ENCODE data around the gene SLC16A10. TPM values are rescaled to one million over a fixed set of nuclear protein-coding genes. Genes with fewer than 3 reads are reported as not detected.

SLC16A10 gene
- total and polyA plus RNA-seq, 2 of the 8 experiments (the other 6 are each of a cell fraction or from before 2014, with no cell fraction given), result 18.6 to 23.2 TPM

DNA sequence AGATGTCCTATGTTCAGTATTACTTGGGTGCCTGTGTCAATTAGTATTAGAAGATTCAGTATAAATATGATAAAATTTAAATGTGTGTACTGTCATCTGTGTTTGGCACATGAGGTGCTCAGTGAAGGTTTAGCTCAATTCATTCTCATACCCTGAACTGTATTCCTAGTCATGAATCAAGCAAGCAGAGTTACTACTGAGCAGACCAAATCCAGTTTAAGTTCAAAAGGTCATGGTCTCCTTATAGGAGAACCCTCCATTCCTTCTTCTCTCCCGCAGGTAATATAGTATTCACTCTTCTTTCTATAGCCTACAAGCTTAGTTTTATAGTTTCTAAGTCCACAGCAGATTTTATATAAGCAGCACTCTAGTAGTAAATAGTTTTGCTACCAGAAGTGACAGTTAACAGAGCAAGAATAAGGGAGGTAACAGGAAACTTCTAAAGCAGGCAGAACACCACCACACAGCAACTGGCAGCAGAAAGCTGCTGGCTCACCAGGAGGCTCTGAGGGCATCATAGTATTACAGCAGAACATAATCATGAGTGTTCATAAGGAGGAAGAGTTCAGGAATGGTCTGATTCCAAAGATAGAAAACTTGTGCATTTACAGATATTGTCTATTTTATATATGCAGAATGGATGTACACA is 133.2 kb downstream of the SLC16A10 start (continued):
- TF ChIP-seq, protein P1, sequence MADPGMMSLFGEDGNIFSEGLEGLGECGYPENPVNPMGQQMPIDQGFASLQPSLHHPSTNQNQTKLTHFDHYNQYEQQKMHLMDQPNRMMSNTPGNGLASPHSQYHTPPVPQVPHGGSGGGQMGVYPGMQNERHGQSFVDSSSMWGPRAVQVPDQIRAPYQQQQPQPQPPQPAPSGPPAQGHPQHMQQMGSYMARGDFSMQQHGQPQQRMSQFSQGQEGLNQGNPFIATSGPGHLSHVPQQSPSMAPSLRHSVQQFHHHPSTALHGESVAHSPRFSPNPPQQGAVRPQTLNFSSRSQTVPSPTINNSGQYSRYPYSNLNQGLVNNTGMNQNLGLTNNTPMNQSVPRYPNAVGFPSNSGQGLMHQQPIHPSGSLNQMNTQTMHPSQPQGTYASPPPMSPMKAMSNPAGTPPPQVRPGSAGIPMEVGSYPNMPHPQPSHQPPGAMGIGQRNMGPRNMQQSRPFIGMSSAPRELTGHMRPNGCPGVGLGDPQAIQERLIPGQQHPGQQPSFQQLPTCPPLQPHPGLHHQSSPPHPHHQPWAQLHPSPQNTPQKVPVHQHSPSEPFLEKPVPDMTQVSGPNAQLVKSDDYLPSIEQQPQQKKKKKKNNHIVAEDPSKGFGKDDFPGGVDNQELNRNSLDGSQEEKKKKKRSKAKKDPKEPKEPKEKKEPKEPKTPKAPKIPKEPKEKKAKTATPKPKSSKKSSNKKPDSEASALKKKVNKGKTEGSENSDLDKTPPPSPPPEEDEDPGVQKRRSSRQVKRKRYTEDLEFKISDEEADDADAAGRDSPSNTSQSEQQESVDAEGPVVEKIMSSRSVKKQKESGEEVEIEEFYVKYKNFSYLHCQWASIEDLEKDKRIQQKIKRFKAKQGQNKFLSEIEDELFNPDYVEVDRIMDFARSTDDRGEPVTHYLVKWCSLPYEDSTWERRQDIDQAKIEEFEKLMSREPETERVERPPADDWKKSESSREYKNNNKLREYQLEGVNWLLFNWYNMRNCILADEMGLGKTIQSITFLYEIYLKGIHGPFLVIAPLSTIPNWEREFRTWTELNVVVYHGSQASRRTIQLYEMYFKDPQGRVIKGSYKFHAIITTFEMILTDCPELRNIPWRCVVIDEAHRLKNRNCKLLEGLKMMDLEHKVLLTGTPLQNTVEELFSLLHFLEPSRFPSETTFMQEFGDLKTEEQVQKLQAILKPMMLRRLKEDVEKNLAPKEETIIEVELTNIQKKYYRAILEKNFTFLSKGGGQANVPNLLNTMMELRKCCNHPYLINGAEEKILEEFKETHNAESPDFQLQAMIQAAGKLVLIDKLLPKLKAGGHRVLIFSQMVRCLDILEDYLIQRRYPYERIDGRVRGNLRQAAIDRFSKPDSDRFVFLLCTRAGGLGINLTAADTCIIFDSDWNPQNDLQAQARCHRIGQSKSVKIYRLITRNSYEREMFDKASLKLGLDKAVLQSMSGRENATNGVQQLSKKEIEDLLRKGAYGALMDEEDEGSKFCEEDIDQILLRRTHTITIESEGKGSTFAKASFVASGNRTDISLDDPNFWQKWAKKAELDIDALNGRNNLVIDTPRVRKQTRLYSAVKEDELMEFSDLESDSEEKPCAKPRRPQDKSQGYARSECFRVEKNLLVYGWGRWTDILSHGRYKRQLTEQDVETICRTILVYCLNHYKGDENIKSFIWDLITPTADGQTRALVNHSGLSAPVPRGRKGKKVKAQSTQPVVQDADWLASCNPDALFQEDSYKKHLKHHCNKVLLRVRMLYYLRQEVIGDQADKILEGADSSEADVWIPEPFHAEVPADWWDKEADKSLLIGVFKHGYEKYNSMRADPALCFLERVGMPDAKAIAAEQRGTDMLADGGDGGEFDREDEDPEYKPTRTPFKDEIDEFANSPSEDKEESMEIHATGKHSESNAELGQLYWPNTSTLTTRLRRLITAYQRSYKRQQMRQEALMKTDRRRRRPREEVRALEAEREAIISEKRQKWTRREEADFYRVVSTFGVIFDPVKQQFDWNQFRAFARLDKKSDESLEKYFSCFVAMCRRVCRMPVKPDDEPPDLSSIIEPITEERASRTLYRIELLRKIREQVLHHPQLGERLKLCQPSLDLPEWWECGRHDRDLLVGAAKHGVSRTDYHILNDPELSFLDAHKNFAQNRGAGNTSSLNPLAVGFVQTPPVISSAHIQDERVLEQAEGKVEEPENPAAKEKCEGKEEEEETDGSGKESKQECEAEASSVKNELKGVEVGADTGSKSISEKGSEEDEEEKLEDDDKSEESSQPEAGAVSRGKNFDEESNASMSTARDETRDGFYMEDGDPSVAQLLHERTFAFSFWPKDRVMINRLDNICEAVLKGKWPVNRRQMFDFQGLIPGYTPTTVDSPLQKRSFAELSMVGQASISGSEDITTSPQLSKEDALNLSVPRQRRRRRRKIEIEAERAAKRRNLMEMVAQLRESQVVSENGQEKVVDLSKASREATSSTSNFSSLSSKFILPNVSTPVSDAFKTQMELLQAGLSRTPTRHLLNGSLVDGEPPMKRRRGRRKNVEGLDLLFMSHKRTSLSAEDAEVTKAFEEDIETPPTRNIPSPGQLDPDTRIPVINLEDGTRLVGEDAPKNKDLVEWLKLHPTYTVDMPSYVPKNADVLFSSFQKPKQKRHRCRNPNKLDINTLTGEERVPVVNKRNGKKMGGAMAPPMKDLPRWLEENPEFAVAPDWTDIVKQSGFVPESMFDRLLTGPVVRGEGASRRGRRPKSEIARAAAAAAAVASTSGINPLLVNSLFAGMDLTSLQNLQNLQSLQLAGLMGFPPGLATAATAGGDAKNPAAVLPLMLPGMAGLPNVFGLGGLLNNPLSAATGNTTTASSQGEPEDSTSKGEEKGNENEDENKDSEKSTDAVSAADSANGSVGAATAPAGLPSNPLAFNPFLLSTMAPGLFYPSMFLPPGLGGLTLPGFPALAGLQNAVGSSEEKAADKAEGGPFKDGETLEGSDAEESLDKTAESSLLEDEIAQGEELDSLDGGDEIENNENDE (IDR thresholded peaks at IDR 0.05; ENCODE audit: insufficient replicate concordance, low read length), result no peak
- TF ChIP-seq POLR2A (IDR thresholded peaks at IDR 0.05; ENCODE audit: control extremely low read depth in 1 of 2, low read depth in 2 of 2, low read length in 2 of 2), result no peak
- TF ChIP-seq RNF2 (IDR thresholded peaks at IDR 0.05; ENCODE audit: borderline replicate concordance, low read depth, low read length, missing control alignments, poor library complexity, severe bottlenecking), result no peak
- TF ChIP-seq PHF8 (conservative IDR thresholded peaks at IDR 0.05; ENCODE audit: low read depth, low read length), result no peak
- no peak for TF ChIP-seq NRF1 (IDR thresholded peaks at IDR 0.05; ENCODE audit: low read depth, low read length)
- no peak for TF ChIP-seq MAFK (IDR thresholded peaks at IDR 0.05; ENCODE audit: low read depth, low read length)
- no peak for TF ChIP-seq CBX5 (IDR thresholded peaks at IDR 0.05; ENCODE audit: low read depth, low read length)
- no peak for TF ChIP-seq KDM5A (IDR thresholded peaks at IDR 0.05; ENCODE audit: low read length)
- no peak for TF ChIP-seq JUN (IDR thresholded peaks at IDR 0.05; ENCODE audit: low read depth, low read length)
- no peak for TF ChIP-seq CREB1 (IDR thresholded peaks at IDR 0.05)
- no peak for TF ChIP-seq TAF7 (optimal IDR thresholded peaks at IDR 0.05; ENCODE audit: borderline replicate concordance, low read depth, low read length)
- TF ChIP-seq SP2 (IDR thresholded peaks at IDR 0.05; ENCODE audit: low read length), result no peak
